ENCODE measurements around the gene NACA.

- TF ChIP-seq CTCF (IDR thresholded peaks at IDR 0.05) (no peak), POLR2A (IDR thresholded peaks at IDR 0.05) (no peak)
Measured at GRCh38 chr12:56763753-56764657, 38.9 kb upstream of the NACA start.
